ENCODE results near the gene TRAT1. TPM values are rescaled to one million over a fixed set of nuclear protein-coding genes. Genes with fewer than 3 reads are reported as not detected.

TRAT1 gene
- total and polyA plus RNA-seq, 8 donors, result 0.28 to 4.8 (median 0.46) TPM; not detected in 5

GRCh38 chr3:108804437-108804836 lies 18.1 kb upstream of the TRAT1 start:
- Histone ChIP-seq H3K27me3 (no peaks in the 10 kb centered on the region), H3K36me3 (no peaks in the 10 kb centered on the region), H3K27ac (no peak overlapping the region), H3K4me3 (no peak overlapping the region), H3K4me1 (no peaks in the 10 kb centered on the region), H3K9me3 (no peaks in the 10 kb centered on the region)
- 80 to 94% (median 88%) methylated on average over 2 of the region's 2 CpGs for WGBS, 5 donors
- TF ChIP-seq CTCF (IDR thresholded peaks at IDR 0.05) (no peak), POLR2AphosphoS5 (IDR thresholded peaks at IDR 0.05) (no peak), EP300 (IDR thresholded peaks at IDR 0.05) (no peak), POLR2A (IDR thresholded peaks at IDR 0.05) (no peak)
- DNase-seq, result no peak
- intact Hi-C loops (cut with DNase I; ENCODE audit: low total_unique reads), result no loop called here

- Histone ChIP-seq H3K9me3 (no peaks in the 10 kb centered on the region), H3K27me3 (no peaks in the 10 kb centered on the region), H3K4me3 (no peak overlapping the region), H3K36me3 (no peaks in the 10 kb centered on the region), H3K4me1 (no peaks in the 10 kb centered on the region), H3K27ac (no peak overlapping the region)
- intact Hi-C loops (cut with DNase I; ENCODE audit: low total_unique reads), result no loop called here
- TF ChIP-seq CTCF (IDR thresholded peaks at IDR 0.05) (no peak), POLR2A (IDR thresholded peaks at IDR 0.05) (no peak), POLR2AphosphoS5 (IDR thresholded peaks at IDR 0.05) (no peak), EP300 (IDR thresholded peaks at IDR 0.05) (no peak)
- no peak for DNase-seq
- WGBS, 5 donors, result 76 to 91% (median 82%) methylated on average over 4 of the region's 4 CpGs
Measured at GRCh38 chr3:108804966-108805365, 17.6 kb upstream of the TRAT1 start.

GRCh38 chr3:108806316-108806715 lies 16.3 kb upstream of the TRAT1 start:
- TF ChIP-seq POLR2AphosphoS5 (IDR thresholded peaks at IDR 0.05) (no peak), CTCF (IDR thresholded peaks at IDR 0.05) (no peak), POLR2A (IDR thresholded peaks at IDR 0.05) (no peak), EP300 (IDR thresholded peaks at IDR 0.05) (no peak)

GRCh38 chr3:108818404-108818803 lies 4.2 kb upstream of the TRAT1 start:
- Histone ChIP-seq H3K27me3 (no peaks in the 10 kb centered on the region), H3K9me3 (no peaks in the 10 kb centered on the region), H3K36me3 (no peaks in the 10 kb centered on the region), H3K27ac (no peak overlapping the region), H3K4me1 (no peaks in the 10 kb centered on the region), H3K4me3 (no peak overlapping the region)
- WGBS, 5 donors, result 14 to 25% (median 21%) methylated on average over 2 of the region's 2 CpGs
- DNase-seq, result peak; percentile 28 to 58
- TF ChIP-seq CTCF (IDR thresholded peaks at IDR 0.05) (peak in 2 of 7 experiments; percentile 18 to 47), POLR2A (IDR thresholded peaks at IDR 0.05) (no peak)
- intact Hi-C loops (cut with DNase I; ENCODE audit: low total_unique reads), result no loop called here

More at GRCh38 chr3:108806316-108806715, 16.3 kb upstream of the TRAT1 start:
- H3K36me3 ChIP-seq, result no peaks in the 10 kb centered on the region
- H3K27ac ChIP-seq, result peak overlapping the region in 1 of 5 donors; percentile 7
- no peaks in the 10 kb centered on the region for H3K27me3 ChIP-seq
- no peaks in the 10 kb centered on the region for H3K4me1 ChIP-seq
- H3K4me3 ChIP-seq, result no peak overlapping the region
- intact Hi-C loops (cut with DNase I; ENCODE audit: low total_unique reads), result no loop called here
- 58 to 68% (median 67%) methylated on average over 4 of the region's 4 CpGs for WGBS, 5 donors
- H3K9me3 ChIP-seq, result no peaks in the 10 kb centered on the region
- peak in 1 of 2 donors; percentile 64 for DNase-seq

Data from stomach (tissue), 9 donors.